HCT116 (cell line): ENCODE data around the gene FAM240B. TPM values are rescaled to one million over a fixed set of nuclear protein-coding genes. Genes with fewer than 3 reads are reported as not detected.

Experiments
- ATAC-seq: fragments of 200-7000 bp; cut with Tn5 transposase; 2 replicates; pipeline ENCODE4 v1.9.1; 2020; ENCODE audit warnings: mild to moderate bottlenecking, moderate library complexity
- BruUV-seq: library from RNA; stranded (reverse); fragments of 400-500 nt; replicated peaks from 2 replicates; lab custom pipeline; 2021; lab: Mats Ljungman, UMichigan
- CTCF ChIA-PET: fragments of 300-600 bp; sonication (Branson Sonifier 250); formaldehyde crosslinking; loops from one replicate; lab custom pipeline; 2021; ENCODE audit warnings: antibody characterized with exemption; lab: Charles Lee
- POLR2A ChIA-PET: fragments of 300-600, 350-600 bp; sonication (Branson Sonifier 250); formaldehyde crosslinking; loops from one replicate; lab custom pipeline; 2021; ENCODE audit warnings: antibody characterized with exemption; lab: Charles Lee
- RAD21 ChIA-PET, 2 experiments: fragments of 300-600 bp; sonication (Branson Sonifier 250); formaldehyde crosslinking; loops; one replicate each; lab custom pipeline; 2023; ENCODE audit warnings: low total read pairs in 2 of 2; ENCODE audit not compliant: uncharacterized antibody in 2 of 2, unreplicated experiment in 2 of 2, low non-redundant PET in 1 of 2; lab: Charles Lee
- DNase-seq: peaks from one replicate; pipeline ENCODE4 v3.0.0-alpha.2; 2010; ENCODE audit warnings: low read depth, low spot score
- H2AFZ ChIP-seq: fragments of 200-600 bp; shearing (Covaris generic), sonication (generic); 2 replicates; pipeline ENCODE4 v1.6.1; 2017; ENCODE audit warnings: low read depth, mixed run types, mixed read lengths, antibody characterized with exemption, low read length; ENCODE audit not compliant: poor library complexity, severe bottlenecking
- H3K27ac ChIP-seq: 2 replicates; pipeline ENCODE4 v1.5.1; 2012; ENCODE audit warnings: low read depth, low read length
- H3K27me3 ChIP-seq: fragments of 200-600 bp; sonication (generic); 2 replicates; pipeline ENCODE4 v1.6.1; 2016; ENCODE audit warnings: mixed run types, low read length, mixed read lengths; ENCODE audit not compliant: insufficient read depth
- H3K36me3 ChIP-seq, 2 experiments: fragments of 200-500 bp in 1 of 2; fragments of 200-600 bp in 1 of 2; sonication (Bioruptor generic) in 1 of 2; sonication (generic) in 1 of 2; 2 replicates each; pipeline versions ENCODE4 v1.5.1 to v1.6.1; 2014 to 2016; ENCODE audit warnings: low read length in 2 of 2, inconsistent platforms in 1 of 2, mixed read lengths in 1 of 2, mixed run types in 1 of 2; ENCODE audit not compliant: insufficient read depth in 2 of 2, control insufficient read depth in 1 of 2
- H3K4me1 ChIP-seq, 2 experiments: fragments of 200-600 bp in 1 of 2; sonication (generic) in 1 of 2; 2 replicates each; pipeline versions ENCODE4 v1.5.1 to v1.6.1; 2012 to 2017; ENCODE audit warnings: low read length in 2 of 2, inconsistent platforms in 1 of 2, mild to moderate bottlenecking in 1 of 2, mixed read lengths in 1 of 2, mixed run types in 1 of 2, moderate library complexity in 1 of 2; ENCODE audit not compliant: insufficient read depth in 2 of 2, control insufficient read depth in 1 of 2
- H3K4me2 ChIP-seq: fragments of 200-600 bp; sonication (generic); 2 replicates; pipeline ENCODE4 v1.6.1; 2017; ENCODE audit warnings: mixed run types, low read length, mixed read lengths
- H3K4me3 ChIP-seq, 2 experiments: fragments of 200-600 bp in 1 of 2; sonication (generic) in 1 of 2; replicated peaks in 1 of 2; 2 replicates each; pipeline ENCODE4 v1.5.1; 2011 to 2016; ENCODE audit warnings: low read length in 2 of 2, control low read depth in 1 of 2, low read depth in 1 of 2, mild to moderate bottlenecking in 1 of 2, mixed read lengths in 1 of 2, mixed run types in 1 of 2
- H3K79me2 ChIP-seq: fragments of 200-600 bp; sonication (generic); 2 replicates; pipeline ENCODE4 v1.6.1; 2017; ENCODE audit warnings: mild to moderate bottlenecking, mixed run types, low read length, moderate library complexity, mixed read lengths; ENCODE audit not compliant: insufficient read depth
- H3K9ac ChIP-seq: fragments of 200-600 bp; sonication (generic); 2 replicates; pipeline ENCODE4 v1.6.1; 2016; ENCODE audit warnings: low read length, mixed read lengths
- H3K9me2 ChIP-seq: fragments of 200-600 bp; sonication (generic), shearing (Covaris generic); 2 replicates; pipeline ENCODE4 v1.6.1; 2017; ENCODE audit warnings: mixed run types, mild to moderate bottlenecking, moderate library complexity; ENCODE audit not compliant: insufficient read depth
- H3K9me3 ChIP-seq, 2 experiments: fragments of 200-500 bp in 1 of 2; fragments of 200-600 bp in 1 of 2; sonication (Bioruptor generic) in 1 of 2; sonication (generic) in 1 of 2; 2 replicates each; pipeline ENCODE4 v1.6.1; 2014 to 2017; ENCODE audit warnings: low read length in 2 of 2, mixed read lengths in 2 of 2, inconsistent platforms in 1 of 2, low read depth in 1 of 2, mild to moderate bottlenecking in 1 of 2, mixed run types in 1 of 2, moderate library complexity in 1 of 2; ENCODE audit not compliant: control insufficient read depth in 1 of 2, insufficient read depth in 1 of 2
- H4K20me1 ChIP-seq: fragments of 200-600 bp; sonication (generic), shearing (Covaris generic); 2 replicates; pipeline ENCODE4 v1.6.1; 2017; ENCODE audit warnings: mixed run types, mild to moderate bottlenecking, moderate library complexity; ENCODE audit not compliant: insufficient read depth
- ATF3 ChIP-seq: IDR thresholded peaks from 2 replicates; pipeline ENCODE4 v1.6.1; 2012
- CBX3 ChIP-seq: IDR thresholded peaks from 2 replicates; pipeline ENCODE4 v1.6.1; 2012; ENCODE audit warnings: low read depth
- CEBPB ChIP-seq: IDR thresholded peaks from 2 replicates; pipeline ENCODE4 v1.6.1; 2012; ENCODE audit warnings: low read depth
- CTCF ChIP-seq, 3 experiments: fragments of 200-600 bp in 1 of 3; sonication (generic) in 1 of 3; IDR thresholded peaks in 2 of 3; conservative IDR thresholded peaks in 1 of 3; 2 replicates each; pipeline ENCODE4 v1.5.1; 2012 to 2017; ENCODE audit warnings: low read depth in 2 of 3, low read length in 2 of 3, antibody characterized with exemption in 1 of 3, borderline replicate concordance in 1 of 3, control low read depth in 1 of 3, mild to moderate bottlenecking in 1 of 3, mixed read lengths in 1 of 3, mixed run types in 1 of 3, moderate library complexity in 1 of 3; ENCODE audit not compliant: insufficient read depth in 1 of 3
- EGR1 ChIP-seq: IDR thresholded peaks from 2 replicates; pipeline ENCODE4 v1.6.1; 2012; ENCODE audit warnings: low read depth
- FOSL1 ChIP-seq: IDR thresholded peaks from 2 replicates; pipeline ENCODE4 v1.6.1; 2012; ENCODE audit warnings: low read depth
- JUND ChIP-seq: IDR thresholded peaks from 2 replicates; pipeline ENCODE4 v1.6.1; 2012
- MAX ChIP-seq: IDR thresholded peaks from 2 replicates; pipeline ENCODE4 v1.6.1; 2012
- POLR2AphosphoS5 ChIP-seq: IDR thresholded peaks from 2 replicates; pipeline ENCODE4 v1.6.1; 2011; ENCODE audit warnings: mild to moderate bottlenecking, low read depth, low read length, moderate library complexity
- RAD21 ChIP-seq: IDR thresholded peaks from 2 replicates; pipeline ENCODE4 v1.6.1; 2012; ENCODE audit warnings: low read depth, mild to moderate bottlenecking
- SP1 ChIP-seq: IDR thresholded peaks from 2 replicates; pipeline ENCODE4 v1.6.1; 2012; ENCODE audit warnings: low read depth
- TCF7L2 ChIP-seq: IDR thresholded peaks from 2 replicates; pipeline ENCODE4 v1.7.0; 2011; ENCODE audit warnings: borderline replicate concordance, inconsistent platforms; ENCODE audit not compliant: insufficient read depth, insufficient read length; ENCODE audit errors: extremely low read depth
- YY1 ChIP-seq: IDR thresholded peaks from 2 replicates; pipeline ENCODE4 v1.6.1; 2011; ENCODE audit warnings: low read length, low read depth, moderate library complexity, mild to moderate bottlenecking; ENCODE audit not compliant: insufficient replicate concordance; ENCODE audit errors: extremely low read depth
- ZFX ChIP-seq: fragments of 450-650 bp; IDR thresholded peaks from 2 replicates; pipeline ENCODE4 v1.6.1; 2017
- ZNF274 ChIP-seq: fragments of 200-500 bp; sonication (Bioruptor generic); IDR thresholded peaks from 2 replicates; pipeline ENCODE4 v1.6.1; 2014; ENCODE audit warnings: mild to moderate bottlenecking, low read depth, low read length, inconsistent platforms
- intact Hi-C: fragments of 100-400 bp; cut with micrococcal nuclease; formaldehyde crosslinking; loops from 2 replicates; pipeline ENCODE4 v1.10.0; 2022
- total RNA-seq: library from RNA; stranded (reverse); gene quantifications from one replicate; pipeline ENCODE4 v1.2.1, GENCODE V29; 2021; ENCODE audit not compliant: unreplicated experiment

FAM240B gene
- total RNA-seq, 1 experiment from 2014 or later: not detected

- no peaks in the 10 kb centered on the region for H4K20me1 ChIP-seq
- POLR2A ChIA-PET: no interaction called here
- DNase-seq: no peak
- no peak for TF ChIP-seq JUND
- no peak for TF ChIP-seq ZFX
- TF ChIP-seq FOSL1: no peak
- no peak for TF ChIP-seq MAX
- no peak for TF ChIP-seq YY1
- TF ChIP-seq CBX3: no peak
- no peak for TF ChIP-seq POLR2AphosphoS5
- TF ChIP-seq CEBPB: no peak
- no peak for TF ChIP-seq EGR1
- no peak for TF ChIP-seq TCF7L2
- TF ChIP-seq ZNF274: no peak
- TF ChIP-seq SP1: no peak
- no peak for TF ChIP-seq CTCF (IDR thresholded peaks at IDR 0.05 in 2 of 3, conservative IDR thresholded peaks at IDR 0.05 in 1 of 3; ENCODE audit: borderline replicate concordance in 1 of 3, insufficient read depth in 1 of 3, low read depth in 2 of 3, low read length in 2 of 3)
- TF ChIP-seq RAD21: no peak
- no peak for TF ChIP-seq ATF3
- TF ChIP-seq, all 23 proteins: peak for 0
- ChIA-PET RAD21 (no interaction called here), CTCF (no interaction called here)
- intact Hi-C loops: no loop called here
- ATAC-seq: no peak
- Histone ChIP-seq H2AFZ (no peak overlapping the region), H3K4me3 (no peak overlapping the region), H3K79me2 (no peaks in the 10 kb centered on the region), H3K9ac (no peak overlapping the region), H3K27me3 (no peaks in the 10 kb centered on the region), H3K4me1 (no peaks in the 10 kb centered on the region), H3K9me2 (no peaks in the 10 kb centered on the region), H3K4me2 (no peak overlapping the region), H3K36me3 (no peaks in the 10 kb centered on the region), H3K27ac (no peak overlapping the region), H3K9me3 (no peaks in the 10 kb centered on the region)
- no TSS peak for BruUV-seq
These were observed 48.4 kb upstream of the FAM240B start for GRCh38 chr9:38768351-38768761.
